ENCODE results near the gene VAV2. TPM values are rescaled to one million over a fixed set of nuclear protein-coding genes. Genes with fewer than 3 reads are reported as not detected.

The VAV2 gene
- total and polyA plus RNA-seq, 11 donors: 3.3 to 9.9 (median 5.3) TPM

DNA sequence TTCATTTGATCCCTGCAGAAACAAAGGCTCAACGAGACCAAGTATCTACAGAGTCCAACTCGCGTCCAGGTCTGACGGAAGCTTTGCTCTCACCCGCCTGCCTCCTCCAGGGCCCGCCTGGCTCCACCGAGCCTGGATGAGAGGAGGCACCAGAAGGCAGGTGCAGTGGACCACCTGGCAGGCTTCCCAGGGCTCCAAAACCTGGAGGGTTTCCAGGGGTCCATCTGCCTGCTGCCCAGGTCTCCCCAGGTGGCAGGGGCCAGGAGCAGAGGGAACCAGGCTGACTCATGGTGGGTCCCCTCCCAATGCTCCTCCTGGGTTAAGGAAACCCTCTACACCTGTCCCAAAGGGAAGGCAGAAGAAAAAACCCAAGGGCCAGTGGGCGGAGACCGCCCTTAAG lies 59.5 kb downstream of the VAV2 start:
- H3K27ac ChIP-seq: peak overlapping the region in 4 of 12 donors; percentile 17 to 20 (median 18)
- DNase-seq (no peak), ATAC-seq (no peak)
- no peaks in the 10 kb centered on the region for H3K27me3 ChIP-seq
- 63 to 71% (median 68%) methylated on average over 7 to 9 of the region's 9 CpGs for WGBS, 4 donors
- H3K4me3 ChIP-seq: peak overlapping the region in 1 of 12 donors; percentile 32
- peaks cover 0 to 34% (median 19%) of the 10 kb centered on the region in 12 donors for H3K4me1 ChIP-seq
- H3K36me3 ChIP-seq: no peaks in the 10 kb centered on the region
- no peaks in the 10 kb centered on the region for H3K9me3 ChIP-seq
- TF ChIP-seq, protein P1, sequence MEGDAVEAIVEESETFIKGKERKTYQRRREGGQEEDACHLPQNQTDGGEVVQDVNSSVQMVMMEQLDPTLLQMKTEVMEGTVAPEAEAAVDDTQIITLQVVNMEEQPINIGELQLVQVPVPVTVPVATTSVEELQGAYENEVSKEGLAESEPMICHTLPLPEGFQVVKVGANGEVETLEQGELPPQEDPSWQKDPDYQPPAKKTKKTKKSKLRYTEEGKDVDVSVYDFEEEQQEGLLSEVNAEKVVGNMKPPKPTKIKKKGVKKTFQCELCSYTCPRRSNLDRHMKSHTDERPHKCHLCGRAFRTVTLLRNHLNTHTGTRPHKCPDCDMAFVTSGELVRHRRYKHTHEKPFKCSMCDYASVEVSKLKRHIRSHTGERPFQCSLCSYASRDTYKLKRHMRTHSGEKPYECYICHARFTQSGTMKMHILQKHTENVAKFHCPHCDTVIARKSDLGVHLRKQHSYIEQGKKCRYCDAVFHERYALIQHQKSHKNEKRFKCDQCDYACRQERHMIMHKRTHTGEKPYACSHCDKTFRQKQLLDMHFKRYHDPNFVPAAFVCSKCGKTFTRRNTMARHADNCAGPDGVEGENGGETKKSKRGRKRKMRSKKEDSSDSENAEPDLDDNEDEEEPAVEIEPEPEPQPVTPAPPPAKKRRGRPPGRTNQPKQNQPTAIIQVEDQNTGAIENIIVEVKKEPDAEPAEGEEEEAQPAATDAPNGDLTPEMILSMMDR (IDR thresholded peaks at IDR 0.05): no peak
- no peak for TF ChIP-seq POLR2A (IDR thresholded peaks at IDR 0.05)
- intact Hi-C loops (cut with DNase I): no loop called here

DNA sequence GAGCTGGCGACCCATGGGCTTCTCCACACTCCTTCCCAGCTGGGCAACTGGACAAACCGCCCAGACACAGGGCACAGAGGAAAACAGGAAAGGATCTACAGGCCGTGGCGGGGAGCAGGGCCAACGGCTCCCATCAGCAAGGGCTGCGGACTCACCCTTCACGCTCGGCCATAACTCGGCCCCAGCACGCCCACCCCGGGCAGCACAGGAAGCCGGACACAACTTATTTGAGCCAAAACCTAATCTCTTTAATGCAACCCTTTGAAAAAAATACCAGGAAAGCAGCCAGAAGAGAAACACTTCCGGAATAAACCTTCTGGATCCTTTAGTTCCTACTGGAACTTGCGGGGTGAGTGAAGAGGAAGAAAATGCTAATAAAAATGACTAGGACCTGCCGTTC lies 59.9 kb downstream of the VAV2 start:
- DNase-seq (no peak), ATAC-seq (peak in 3 of 4 donors; percentile 26 to 41 (median 36))
- TF ChIP-seq POLR2A (IDR thresholded peaks at IDR 0.05): no peak
- TF ChIP-seq, protein P1 (IDR thresholded peaks at IDR 0.05): no peak
- peak overlapping the region in 3 of 12 donors; percentile 21 to 57 (median 49) for H3K27ac ChIP-seq
- peak overlapping the region in 2 of 12 donors; percentile 20 to 32 for H3K4me3 ChIP-seq
- intact Hi-C loops (cut with DNase I): no loop called here
- H3K4me1 ChIP-seq: peaks cover 0 to 34% (median 19%) of the 10 kb centered on the region in 12 donors
- H3K9me3 ChIP-seq: no peaks in the 10 kb centered on the region
- H3K36me3 ChIP-seq: no peaks in the 10 kb centered on the region
- H3K27me3 ChIP-seq: no peaks in the 10 kb centered on the region
- 36 to 55% (median 52%) methylated on average over 14 to 15 of the region's 15 CpGs for WGBS, 4 donors

DNA sequence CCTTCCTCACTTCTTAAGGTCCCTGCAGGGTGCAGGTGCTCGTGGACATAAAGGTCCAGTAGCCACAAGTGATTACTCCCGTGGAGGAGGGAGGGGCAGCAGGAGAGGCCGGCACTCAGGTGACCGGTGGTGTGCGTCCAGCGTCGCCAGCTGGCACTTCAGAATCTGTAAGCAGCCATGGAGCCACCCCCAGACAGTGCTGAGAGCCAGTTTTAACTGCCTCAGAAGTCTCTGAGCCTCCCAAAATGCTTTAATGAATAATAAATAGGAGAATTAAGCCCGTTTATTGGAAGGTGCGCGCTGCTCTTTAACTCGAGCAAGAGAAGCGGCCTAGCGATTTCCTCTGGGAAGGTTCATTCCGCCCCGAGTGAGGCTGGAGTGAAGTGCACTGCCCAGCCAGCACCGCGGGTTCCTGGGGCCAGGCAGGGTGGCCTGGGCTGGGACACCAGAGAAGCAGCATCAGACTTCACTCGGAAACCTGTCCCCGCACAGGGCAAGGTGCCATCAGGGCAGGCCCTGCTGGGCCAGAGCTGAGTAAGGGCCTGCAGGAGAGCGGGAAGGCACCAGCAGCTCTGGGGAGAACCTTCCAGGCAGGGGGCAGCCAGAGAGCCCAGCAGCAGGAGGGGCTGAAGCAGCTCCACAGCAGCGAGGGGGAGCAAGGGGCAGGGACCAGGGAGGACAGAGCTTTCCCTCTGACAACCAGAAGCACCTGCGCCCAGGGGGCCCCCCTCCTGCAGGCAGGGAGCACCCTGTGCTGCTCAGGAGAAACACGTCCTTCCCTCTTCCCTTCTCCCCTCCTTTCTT lies 61.2 kb downstream of the VAV2 start:
- no peak for TF ChIP-seq POLR2A (IDR thresholded peaks at IDR 0.05)
- TF ChIP-seq, protein P1 (IDR thresholded peaks at IDR 0.05): no peak
- intact Hi-C loops (cut with DNase I): no loop called here
- WGBS, 4 donors: 86 to 88% (median 87%) methylated on average over 22 to 23 of the region's 23 CpGs
- H3K4me3 ChIP-seq: no peak overlapping the region
- H3K27me3 ChIP-seq: no peaks in the 10 kb centered on the region
- H3K9me3 ChIP-seq: no peaks in the 10 kb centered on the region
- no peak for DNase-seq
- no peak overlapping the region for H3K27ac ChIP-seq
- no peak for ATAC-seq
- H3K36me3 ChIP-seq: no peaks in the 10 kb centered on the region
- peaks cover 0 to 29% (median 17%) of the 10 kb centered on the region in 12 donors for H3K4me1 ChIP-seq

DNA sequence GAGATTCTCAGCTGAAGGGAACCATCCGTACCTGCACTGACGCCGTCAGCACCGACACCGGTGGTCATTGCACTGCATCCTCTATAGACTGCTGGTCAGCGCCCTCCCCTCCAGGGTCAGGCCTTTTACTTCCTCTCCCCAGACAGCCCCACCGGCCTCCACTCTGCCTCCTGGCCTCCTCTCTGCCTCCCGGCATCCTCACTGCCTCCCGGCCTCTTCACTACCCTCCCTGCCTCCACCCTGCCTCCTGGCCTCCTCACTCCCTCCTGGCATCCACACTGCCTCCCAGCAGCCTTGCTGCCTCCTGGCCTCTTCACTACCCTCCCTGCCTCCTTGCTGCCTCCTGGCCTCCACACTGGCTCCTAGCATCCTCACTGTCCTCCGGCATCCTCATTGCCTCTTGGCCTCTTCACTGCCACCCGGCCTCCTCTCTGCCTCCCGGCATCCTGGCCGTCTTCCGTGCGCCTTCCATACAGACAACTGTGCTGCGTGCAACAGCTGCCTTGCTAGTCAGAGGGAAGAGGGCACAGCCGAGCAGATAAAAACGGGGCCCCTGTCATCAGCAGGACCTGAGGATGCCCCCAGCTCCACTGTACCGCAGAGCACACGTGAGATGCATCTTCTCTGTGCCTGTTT lies 62.0 kb downstream of the VAV2 start:
- ATAC-seq (no peak), DNase-seq (no peak)
- Histone ChIP-seq H3K4me3 (no peak overlapping the region), H3K4me1 (peaks cover 0 to 22% (median 13%) of the 10 kb centered on the region in 12 donors), H3K27ac (no peak overlapping the region), H3K27me3 (no peaks in the 10 kb centered on the region), H3K36me3 (no peaks in the 10 kb centered on the region), H3K9me3 (no peaks in the 10 kb centered on the region)
- intact Hi-C loops (cut with DNase I): no loop called here
- 74 to 83% (median 76%) methylated on average over 20 of the region's 20 CpGs for WGBS, 4 donors
- TF ChIP-seq POLR2A (IDR thresholded peaks at IDR 0.05): no peak
- TF ChIP-seq, protein P1 (IDR thresholded peaks at IDR 0.05): no peak

Measured in heart left ventricle (tissue), 16 donors.